ENCODE data around the gene SSR4. TPM values are rescaled to one million over a fixed set of nuclear protein-coding genes. Genes with fewer than 3 reads are reported as not detected.

Gene SSR4
- total RNA-seq, 1 experiment from 2014 or later, result 360 TPM

- Mint-ChIP-seq H3K27ac (ENCODE audit: unreplicated experiment) (no peak overlapping the region), H3K27me3 (ENCODE audit: unreplicated experiment) (peaks cover 75% of the 10 kb centered on the region), H3K4me3 (ENCODE audit: low read depth, unreplicated experiment) (no peak overlapping the region), H3K36me3 (ENCODE audit: insufficient read depth, unreplicated experiment) (no peaks in the 10 kb centered on the region), H3K9me3 (ENCODE audit: low read depth, unreplicated experiment) (no peaks in the 10 kb centered on the region), H3K4me1 (ENCODE audit: low read depth, unreplicated experiment) (no peaks in the 10 kb centered on the region)
- TF ChIP-seq, protein P1, sequence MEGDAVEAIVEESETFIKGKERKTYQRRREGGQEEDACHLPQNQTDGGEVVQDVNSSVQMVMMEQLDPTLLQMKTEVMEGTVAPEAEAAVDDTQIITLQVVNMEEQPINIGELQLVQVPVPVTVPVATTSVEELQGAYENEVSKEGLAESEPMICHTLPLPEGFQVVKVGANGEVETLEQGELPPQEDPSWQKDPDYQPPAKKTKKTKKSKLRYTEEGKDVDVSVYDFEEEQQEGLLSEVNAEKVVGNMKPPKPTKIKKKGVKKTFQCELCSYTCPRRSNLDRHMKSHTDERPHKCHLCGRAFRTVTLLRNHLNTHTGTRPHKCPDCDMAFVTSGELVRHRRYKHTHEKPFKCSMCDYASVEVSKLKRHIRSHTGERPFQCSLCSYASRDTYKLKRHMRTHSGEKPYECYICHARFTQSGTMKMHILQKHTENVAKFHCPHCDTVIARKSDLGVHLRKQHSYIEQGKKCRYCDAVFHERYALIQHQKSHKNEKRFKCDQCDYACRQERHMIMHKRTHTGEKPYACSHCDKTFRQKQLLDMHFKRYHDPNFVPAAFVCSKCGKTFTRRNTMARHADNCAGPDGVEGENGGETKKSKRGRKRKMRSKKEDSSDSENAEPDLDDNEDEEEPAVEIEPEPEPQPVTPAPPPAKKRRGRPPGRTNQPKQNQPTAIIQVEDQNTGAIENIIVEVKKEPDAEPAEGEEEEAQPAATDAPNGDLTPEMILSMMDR (IDR thresholded peaks at IDR 0.05; ENCODE audit: unreplicated experiment), result no peak
- no TSS peak for BruUV-seq (replicated peaks)
- CTCF ChIA-PET, result no interaction called here
- DNase-seq, result no peak
- intact Hi-C loops (cut with micrococcal nuclease; ENCODE audit: unreplicated experiment), result no loop called here
Observed at GRCh38 chrX:153831429-153832150, 37.1 kb downstream of the SSR4 start.

DNA sequence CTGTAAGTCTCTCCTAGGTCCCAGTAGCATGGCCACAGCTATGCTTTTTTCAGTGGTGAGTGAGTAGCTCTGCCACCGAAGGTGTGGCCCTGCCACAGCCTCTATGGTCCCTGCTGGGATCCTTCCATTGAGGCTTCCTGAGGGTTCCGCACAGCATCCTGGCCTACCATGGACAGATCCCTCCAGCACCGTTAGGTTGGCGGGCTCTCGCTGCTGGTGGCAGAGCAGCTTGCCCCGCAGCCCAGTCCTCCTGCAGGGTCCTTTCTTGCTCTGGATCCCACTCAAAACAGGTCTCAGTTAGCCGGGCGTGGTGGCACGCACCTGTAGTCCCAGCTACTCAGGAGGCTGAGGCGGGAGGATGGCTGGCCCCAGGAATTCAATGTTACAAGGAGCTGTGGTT lies 38.3 kb downstream of the SSR4 start:
- DNase-seq, result no peak
- TF ChIP-seq, protein P1 (IDR thresholded peaks at IDR 0.05; ENCODE audit: unreplicated experiment), result no peak
- Mint-ChIP-seq H3K9me3 (ENCODE audit: low read depth, unreplicated experiment) (no peaks in the 10 kb centered on the region), H3K27me3 (ENCODE audit: unreplicated experiment) (peaks cover 75% of the 10 kb centered on the region), H3K4me3 (ENCODE audit: low read depth, unreplicated experiment) (no peak overlapping the region), H3K4me1 (ENCODE audit: low read depth, unreplicated experiment) (no peaks in the 10 kb centered on the region), H3K27ac (ENCODE audit: unreplicated experiment) (no peak overlapping the region), H3K36me3 (ENCODE audit: insufficient read depth, unreplicated experiment) (no peaks in the 10 kb centered on the region)
- CTCF ChIA-PET, result no interaction called here
- intact Hi-C loops (cut with micrococcal nuclease; ENCODE audit: unreplicated experiment), result no loop called here
- BruUV-seq (replicated peaks), result no TSS peak

GRCh38 chrX:153836921-153837320 lies 42.5 kb downstream of the SSR4 start:
- Mint-ChIP-seq H3K27me3 (ENCODE audit: unreplicated experiment) (peaks cover 79% of the 10 kb centered on the region), H3K4me3 (ENCODE audit: low read depth, unreplicated experiment) (no peak overlapping the region), H3K9me3 (ENCODE audit: low read depth, unreplicated experiment) (no peaks in the 10 kb centered on the region), H3K36me3 (ENCODE audit: insufficient read depth, unreplicated experiment) (no peaks in the 10 kb centered on the region), H3K27ac (ENCODE audit: unreplicated experiment) (no peak overlapping the region), H3K4me1 (ENCODE audit: low read depth, unreplicated experiment) (no peaks in the 10 kb centered on the region)
- BruUV-seq (replicated peaks), result no TSS peak
- TF ChIP-seq, protein P1 (IDR thresholded peaks at IDR 0.05; ENCODE audit: unreplicated experiment), result no peak
- DNase-seq, result no peak
- intact Hi-C loops (cut with micrococcal nuclease; ENCODE audit: unreplicated experiment), result no loop called here
- CTCF ChIA-PET, result interaction anchor here (0.5 kb wide), 1 partner anchor 26 kb away, joined by 3 read pairs; no protein-coding TSS in a partner anchor

DNA sequence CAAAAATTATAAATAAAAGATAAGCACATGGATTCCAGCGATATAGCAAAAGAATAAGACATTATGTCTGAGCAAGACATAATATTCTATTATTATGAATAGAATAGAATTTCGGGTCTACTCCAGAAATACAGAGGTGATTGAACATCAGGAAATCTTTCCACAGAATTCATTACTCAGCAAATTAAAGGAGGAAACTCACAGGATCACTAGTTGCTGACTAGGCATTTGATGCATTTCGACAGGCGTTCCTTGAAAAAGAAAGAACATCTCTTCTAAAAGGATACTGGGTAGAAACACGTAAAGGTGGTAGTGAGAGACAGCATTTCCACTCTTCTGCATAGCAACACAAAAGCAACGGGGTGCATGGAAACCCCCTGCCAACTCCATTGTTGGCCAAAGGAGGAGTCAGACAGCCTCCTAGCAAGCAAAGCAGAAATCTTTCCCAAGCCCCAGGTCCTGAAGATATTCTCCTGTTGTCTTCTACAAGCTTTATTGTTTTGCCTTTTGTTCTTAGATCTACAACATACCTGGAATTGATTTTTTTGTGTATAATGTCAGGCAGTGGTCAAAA lies 50.1 kb downstream of the SSR4 start:
- intact Hi-C loops (cut with micrococcal nuclease; ENCODE audit: unreplicated experiment), result no loop called here
- H3K4me1 Mint-ChIP-seq (ENCODE audit: low read depth, unreplicated experiment), result no peaks in the 10 kb centered on the region
- CTCF ChIA-PET, result no interaction called here
- H3K4me3 Mint-ChIP-seq (ENCODE audit: low read depth, unreplicated experiment), result no peak overlapping the region
- H3K36me3 Mint-ChIP-seq (ENCODE audit: insufficient read depth, unreplicated experiment), result no peaks in the 10 kb centered on the region
- DNase-seq, result no peak
- H3K27me3 Mint-ChIP-seq (ENCODE audit: unreplicated experiment), result peaks cover 50% of the 10 kb centered on the region
- H3K27ac Mint-ChIP-seq (ENCODE audit: unreplicated experiment), result no peak overlapping the region
- no peaks in the 10 kb centered on the region for H3K9me3 Mint-ChIP-seq (ENCODE audit: low read depth, unreplicated experiment)
- TF ChIP-seq, protein P1 (IDR thresholded peaks at IDR 0.05; ENCODE audit: unreplicated experiment), result no peak
- no TSS peak for BruUV-seq (replicated peaks)

All from Calu3 (cell line).